Measurements from ENCODE around the gene ADAM15. TPM values are rescaled to one million over a fixed set of nuclear protein-coding genes. Genes with fewer than 3 reads are reported as not detected.

ADAM15 gene
- total RNA-seq, 1 donor from 2014 or later = 15.7 TPM

DNA sequence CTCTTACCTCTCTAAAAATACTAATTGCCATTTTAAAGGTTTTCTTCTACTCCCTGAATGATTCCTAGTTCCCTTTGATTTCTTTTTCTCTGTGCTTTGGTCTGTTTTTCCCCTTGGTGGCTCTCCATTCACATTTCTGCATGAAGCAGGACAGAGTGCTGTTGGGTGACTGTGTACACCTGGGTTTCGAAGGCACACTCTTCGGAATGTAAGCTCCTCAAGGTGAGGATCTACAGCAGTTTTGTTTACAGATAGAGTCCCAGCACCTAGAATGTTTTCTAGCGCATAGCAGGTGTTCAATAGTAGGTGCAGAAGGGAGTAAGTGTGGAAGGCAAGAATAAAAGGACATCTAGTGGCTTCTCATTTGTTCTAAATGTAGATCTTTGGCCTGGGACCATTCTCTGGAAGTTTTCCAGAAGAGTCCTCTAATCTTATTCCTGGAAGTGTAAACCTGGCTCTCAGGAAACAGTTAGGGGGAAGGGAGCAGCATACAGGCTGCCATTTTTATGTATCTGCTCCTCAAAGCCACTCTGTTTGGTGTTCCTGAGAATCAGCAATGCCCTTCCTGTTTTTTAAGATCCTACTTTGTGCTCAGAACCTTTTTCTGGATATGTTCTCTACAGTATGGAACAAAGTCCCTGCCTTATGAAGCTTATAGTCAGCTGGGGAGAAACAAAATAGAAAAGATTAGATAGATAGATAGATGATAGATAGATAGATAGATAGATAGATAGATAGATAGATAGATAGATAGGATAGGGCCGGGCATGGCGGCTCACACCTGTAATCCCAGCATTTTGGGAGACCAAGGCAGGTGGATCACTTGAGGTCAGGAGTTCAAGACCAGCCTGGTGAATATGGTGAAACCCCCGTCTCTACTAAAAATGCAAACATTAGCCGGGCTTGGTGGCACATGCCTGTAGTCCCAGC lies 53.8 kb downstream of the ADAM15 start:
- Histone ChIP-seq H3F3A (ENCODE audit: low read depth) (no peaks in the 10 kb centered on the region), H3K4me2 (no peak overlapping the region), H3K27me3 (peaks cover 15% of the 10 kb centered on the region), H2AFZ (replicated peaks) (no peak overlapping the region), H3K36me3 (no peaks in the 10 kb centered on the region), H3K9me3 (ENCODE audit: low read depth) (no peaks in the 10 kb centered on the region), H3K4me3 (no peak overlapping the region), H3K9ac (no peak overlapping the region), H4K20me1 (ENCODE audit: low read depth) (no peaks in the 10 kb centered on the region), H3K4me1 (no peaks in the 10 kb centered on the region), H3K27ac (no peak overlapping the region), H3K79me2 (ENCODE audit: low read depth) (no peaks in the 10 kb centered on the region)
- no peak overlapping the region for H3K27ac Mint-ChIP-seq
- no peaks in the 10 kb centered on the region for H3K9me3 Mint-ChIP-seq
- H3K27me3 Mint-ChIP-seq (ENCODE audit: insufficient read depth, low read depth) = peaks cover 8% of the 10 kb centered on the region
- no peaks in the 10 kb centered on the region for H3K36me3 Mint-ChIP-seq
- no peak for TF ChIP-seq EZH2 (IDR thresholded peaks at IDR 0.05)
- TF ChIP-seq CTCF (IDR thresholded peaks at IDR 0.05) = no peak
- TF ChIP-seq EZH2phosphoT487 (IDR thresholded peaks at IDR 0.05) = no peak
- no peak for DNase-seq (ENCODE audit: low spot score)
- H3K4me1 Mint-ChIP-seq = peaks cover 4% of the 10 kb centered on the region
- no peak overlapping the region for H3K4me3 Mint-ChIP-seq

DNA sequence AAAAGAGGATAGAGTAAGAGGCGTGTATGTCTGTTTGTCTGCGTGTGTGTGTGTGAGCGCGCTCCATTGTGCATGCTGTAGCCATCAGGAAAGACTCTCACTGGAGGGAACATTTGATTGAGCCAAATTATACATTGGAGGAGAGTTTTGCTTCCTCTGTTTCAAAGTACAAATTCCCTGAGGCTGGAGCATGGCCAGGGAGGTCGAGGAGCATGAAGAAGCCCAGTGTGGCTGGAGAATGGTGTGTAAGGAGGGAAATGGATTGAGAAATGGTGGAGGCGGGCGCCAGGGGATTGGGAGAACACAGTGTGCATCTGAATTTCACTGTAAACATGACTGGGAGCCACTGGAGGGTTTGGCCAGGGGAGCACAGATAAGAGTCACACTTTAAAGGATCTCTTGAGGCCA lies 54.5 kb downstream of the ADAM15 start:
- TF ChIP-seq CTCF (IDR thresholded peaks at IDR 0.05) (no peak), EZH2 (IDR thresholded peaks at IDR 0.05) (no peak), EZH2phosphoT487 (IDR thresholded peaks at IDR 0.05) (no peak)

DNA sequence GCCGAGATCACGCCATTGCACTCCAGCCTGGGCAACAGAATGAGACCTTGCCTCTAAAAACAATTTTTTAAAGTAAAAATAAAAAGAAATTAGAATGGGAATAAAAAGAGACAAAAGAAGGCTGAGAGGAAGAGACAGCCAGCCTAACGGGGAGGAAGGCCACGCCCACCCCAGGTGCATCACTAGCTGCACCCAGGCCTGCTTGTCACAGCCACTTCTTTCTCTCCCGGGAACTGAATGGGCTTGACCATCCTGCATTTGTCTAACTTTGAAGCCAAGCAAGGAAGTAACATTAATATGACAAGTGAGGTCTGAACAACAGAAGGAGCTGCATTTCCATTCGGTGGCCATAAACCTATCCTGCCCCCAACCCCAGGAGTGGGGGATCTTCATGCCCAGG lies 55.7 kb downstream of the ADAM15 start:
- no peaks in the 10 kb centered on the region for H3K79me2 ChIP-seq (ENCODE audit: low read depth)
- Mint-ChIP-seq H3K27ac (no peak overlapping the region), H3K27me3 (ENCODE audit: insufficient read depth, low read depth) (peaks cover 9% of the 10 kb centered on the region), H3K9me3 (no peaks in the 10 kb centered on the region), H3K4me1 (peaks cover 6% of the 10 kb centered on the region), H3K4me3 (no peak overlapping the region), H3K36me3 (no peaks in the 10 kb centered on the region)
- DNase-seq (ENCODE audit: low spot score) = no peak
- H3K9ac ChIP-seq = no peak overlapping the region
- H3K4me2 ChIP-seq = no peak overlapping the region
- H3K9me3 ChIP-seq (ENCODE audit: low read depth) = no peaks in the 10 kb centered on the region
- H3K4me3 ChIP-seq = no peak overlapping the region
- H2AFZ ChIP-seq (replicated peaks) = no peak overlapping the region
- no peaks in the 10 kb centered on the region for H3K4me1 ChIP-seq
- H3K36me3 ChIP-seq = no peaks in the 10 kb centered on the region
- no peak overlapping the region for H3K27ac ChIP-seq
- no peak for TF ChIP-seq EZH2 (IDR thresholded peaks at IDR 0.05)
- TF ChIP-seq EZH2phosphoT487 (IDR thresholded peaks at IDR 0.05) = no peak
- no peak for TF ChIP-seq CTCF (IDR thresholded peaks at IDR 0.05)
- H3K27me3 ChIP-seq = peaks cover 15% of the 10 kb centered on the region
- H3F3A ChIP-seq (ENCODE audit: low read depth) = no peaks in the 10 kb centered on the region
- no peaks in the 10 kb centered on the region for H4K20me1 ChIP-seq (ENCODE audit: low read depth)

More for the DNA sequence above, 54.5 kb downstream of the ADAM15 start:
- no peak overlapping the region for H3K9ac ChIP-seq
- no peaks in the 10 kb centered on the region for H3F3A ChIP-seq (ENCODE audit: low read depth)
- Mint-ChIP-seq H3K4me1 (peaks cover 4% of the 10 kb centered on the region), H3K4me3 (no peak overlapping the region), H3K27me3 (ENCODE audit: insufficient read depth, low read depth) (peaks cover 7% of the 10 kb centered on the region), H3K36me3 (no peaks in the 10 kb centered on the region), H3K27ac (no peak overlapping the region), H3K9me3 (no peaks in the 10 kb centered on the region)
- no peak overlapping the region for H3K27ac ChIP-seq
- no peaks in the 10 kb centered on the region for H3K79me2 ChIP-seq (ENCODE audit: low read depth)
- H4K20me1 ChIP-seq (ENCODE audit: low read depth) = no peaks in the 10 kb centered on the region
- no peaks in the 10 kb centered on the region for H3K9me3 ChIP-seq (ENCODE audit: low read depth)
- H3K4me2 ChIP-seq = no peak overlapping the region
- H3K36me3 ChIP-seq = no peaks in the 10 kb centered on the region
- no peak overlapping the region for H3K4me3 ChIP-seq
- H2AFZ ChIP-seq (replicated peaks) = peak overlapping the region; percentile 42
- no peaks in the 10 kb centered on the region for H3K4me1 ChIP-seq
- H3K27me3 ChIP-seq = peaks cover 15% of the 10 kb centered on the region
- DNase-seq (ENCODE audit: low spot score) = no peak

All from neural progenitor cell (in vitro differentiated cells).